Astrocyte of the spinal cord (primary cell): Measurements from ENCODE around the gene PIP4P1.

Source experiments
- DNase-seq: peaks from one replicate; pipeline ENCODE4 v3.0.0; 2011; ENCODE audit warnings: low read depth, low spot score
- H3K4me3 ChIP-seq: 2 replicates; pipeline ENCODE4 v1.5.1; 2011; ENCODE audit warnings: low read depth, mild to moderate bottlenecking, low read length, moderate library complexity
- CTCF ChIP-seq: IDR thresholded peaks from 2 replicates; pipeline ENCODE4 v1.5.1; 2012; ENCODE audit warnings: low read depth, mild to moderate bottlenecking, low read length, inconsistent platforms
- in situ Hi-C: cut with HindIII; loops from 2 replicates; pipeline ENCODE4 v1.10.0; 2017; ENCODE audit warnings: low sequenced_read_pairs

Gene PIP4P1

GRCh38 chr14:20468764-20469241 lies 7.6 kb upstream of the PIP4P1 start:
- no peak for DNase-seq
- TF ChIP-seq CTCF, result no peak
- in situ Hi-C loops, result no loop called here
- peak overlapping the region; percentile 75 for H3K4me3 ChIP-seq

- TF ChIP-seq CTCF, result no peak
- peak overlapping the region; percentile 92 for H3K4me3 ChIP-seq
- DNase-seq, result no peak
- in situ Hi-C loops, result no loop called here
These were observed 593 bp downstream of the PIP4P1 start for GRCh38 chr14:20460458-20461224.

GRCh38 chr14:20458031-20458789 lies 3.0 kb downstream of the PIP4P1 start:
- in situ Hi-C loops, result no loop called here
- DNase-seq, result no peak
- TF ChIP-seq CTCF, result no peak
- H3K4me3 ChIP-seq, result no peak overlapping the region

GRCh38 chr14:20456971-20457370 lies 4.3 kb downstream of the PIP4P1 start:
- in situ Hi-C loops, result no loop called here
- no peak overlapping the region for H3K4me3 ChIP-seq
- no peak for DNase-seq
- no peak for TF ChIP-seq CTCF

- DNase-seq, result no peak
These were observed 5.6 kb downstream of the PIP4P1 start for GRCh38 chr14:20455355-20456300.

More at GRCh38 chr14:20455355-20456300, 5.6 kb downstream of the PIP4P1 start:
- no peak for TF ChIP-seq CTCF
- peak overlapping the region; percentile 95 for H3K4me3 ChIP-seq
- in situ Hi-C loops, result no loop called here
